IPS-18c (cell line): ENCODE data around the gene ZNF521.

Experiments
- H3K4me3 ChIP-seq: 2 replicates; pipeline ENCODE4 v1.7.0; 2013; ENCODE audit warnings: low read depth, mild to moderate bottlenecking, low read length, moderate library complexity; ENCODE audit not compliant: insufficient read depth
- H3K9me3 ChIP-seq: one replicate; pipeline ENCODE4 v1.6.1; 2013; ENCODE audit warnings: mild to moderate bottlenecking, low read length, moderate library complexity; ENCODE audit not compliant: control insufficient read depth, insufficient read depth

The ZNF521 gene

DNA sequence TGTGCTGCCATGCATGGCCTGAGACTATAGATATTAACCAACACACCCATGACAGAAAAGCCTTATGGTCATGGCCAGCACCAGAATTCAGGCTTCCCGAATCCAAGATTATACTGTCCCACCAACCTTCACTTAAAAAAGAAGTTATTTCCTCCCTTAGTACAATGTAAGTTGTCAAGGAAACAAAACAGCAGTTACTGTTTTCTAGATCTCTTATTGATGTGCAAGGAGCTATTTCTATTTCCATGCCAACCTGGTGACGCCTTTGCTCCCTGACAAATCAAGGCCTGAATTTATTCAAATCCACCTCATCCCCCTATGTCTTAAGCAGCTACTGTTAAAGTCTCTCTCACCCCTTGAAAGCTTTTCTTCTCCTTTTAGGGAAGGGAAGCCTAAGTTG is 249.3 kb downstream of the ZNF521 start:
- H3K9me3 ChIP-seq = no peaks in the 10 kb centered on the region
- no peak overlapping the region for H3K4me3 ChIP-seq

DNA sequence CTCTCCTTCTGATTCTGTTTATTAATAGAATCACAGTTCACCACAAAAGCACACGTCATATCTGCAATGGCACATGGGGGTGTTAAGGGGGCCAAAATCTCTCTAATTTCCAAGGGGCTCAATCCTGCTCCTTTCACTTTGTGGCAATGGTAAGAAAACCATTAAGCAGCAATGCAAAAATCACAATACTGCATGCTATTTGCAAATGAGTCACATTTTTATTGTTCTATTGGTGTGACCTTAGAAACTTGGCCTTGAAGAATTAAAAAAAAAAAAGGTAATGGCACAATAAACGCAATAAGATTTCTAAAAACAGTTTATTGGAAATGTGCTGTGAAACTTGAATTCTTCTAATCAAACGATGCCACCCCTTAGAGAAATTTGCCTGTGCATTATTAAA is 251.5 kb downstream of the ZNF521 start:
- Histone ChIP-seq H3K4me3 (no peak overlapping the region), H3K9me3 (no peaks in the 10 kb centered on the region)

DNA sequence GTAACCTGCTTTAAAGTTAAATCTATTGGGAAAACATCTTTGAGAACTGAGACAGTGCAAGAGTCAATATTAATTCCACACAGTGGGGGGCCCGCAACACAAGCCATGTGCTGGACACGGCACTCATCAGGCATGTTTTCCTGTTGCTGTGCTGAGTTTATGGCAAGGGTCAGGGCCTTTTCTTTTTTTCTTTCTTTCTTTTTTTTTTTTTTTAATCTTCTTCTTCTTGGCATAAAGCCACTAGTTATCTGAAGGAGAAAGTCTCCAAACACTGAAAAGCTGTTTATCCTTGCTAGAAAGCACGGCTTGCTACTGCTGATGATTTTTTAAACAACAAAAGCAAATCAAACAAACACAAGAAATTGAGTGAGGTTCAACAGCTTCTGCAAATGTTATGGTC is 252.1 kb downstream of the ZNF521 start:
- no peak overlapping the region for H3K4me3 ChIP-seq
- no peaks in the 10 kb centered on the region for H3K9me3 ChIP-seq

DNA sequence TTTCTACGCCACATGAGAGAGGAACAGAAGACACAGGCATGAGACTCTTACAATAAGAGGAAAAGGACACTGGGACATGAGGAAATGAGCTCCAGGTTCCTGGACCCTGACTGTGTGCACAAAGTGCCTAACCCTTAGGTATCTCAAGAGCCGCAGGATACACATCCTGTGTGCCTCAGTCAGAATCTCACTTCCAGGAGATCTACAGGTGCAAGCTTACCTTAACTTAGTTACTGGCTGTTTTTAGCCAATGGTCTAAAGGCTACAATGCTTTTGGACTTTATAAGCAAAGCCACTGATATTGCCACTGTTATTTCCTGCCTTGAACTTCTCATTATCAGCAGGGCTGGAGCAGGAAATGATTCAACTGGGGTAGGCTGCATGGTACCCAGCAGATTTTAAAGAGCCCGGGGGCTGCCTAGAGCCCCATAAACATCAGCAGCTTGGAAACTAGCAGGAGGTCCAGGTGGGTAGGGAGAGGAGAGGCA is 254.4 kb downstream of the ZNF521 start:
- no peak overlapping the region for H3K4me3 ChIP-seq
- no peaks in the 10 kb centered on the region for H3K9me3 ChIP-seq

DNA sequence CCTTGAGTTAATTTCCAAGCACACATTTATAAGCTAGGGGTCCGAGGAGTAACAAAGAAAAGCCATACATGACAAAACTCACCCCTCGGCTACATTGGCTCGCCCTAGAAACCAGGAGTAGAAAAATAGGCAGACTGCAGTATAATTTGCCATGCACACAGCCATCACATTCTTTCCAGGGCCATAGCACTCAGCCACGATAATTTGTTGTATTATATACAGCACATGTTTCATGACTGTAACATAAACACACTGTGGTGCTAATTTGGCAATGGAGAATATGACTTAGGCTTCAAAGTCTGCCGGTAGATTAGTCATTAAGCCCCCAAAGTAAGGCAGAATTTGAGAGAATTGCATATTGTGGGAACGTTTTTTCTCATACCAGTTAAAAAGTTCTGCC is 254.9 kb downstream of the ZNF521 start:
- Histone ChIP-seq H3K9me3 (no peaks in the 10 kb centered on the region), H3K4me3 (no peak overlapping the region)

DNA sequence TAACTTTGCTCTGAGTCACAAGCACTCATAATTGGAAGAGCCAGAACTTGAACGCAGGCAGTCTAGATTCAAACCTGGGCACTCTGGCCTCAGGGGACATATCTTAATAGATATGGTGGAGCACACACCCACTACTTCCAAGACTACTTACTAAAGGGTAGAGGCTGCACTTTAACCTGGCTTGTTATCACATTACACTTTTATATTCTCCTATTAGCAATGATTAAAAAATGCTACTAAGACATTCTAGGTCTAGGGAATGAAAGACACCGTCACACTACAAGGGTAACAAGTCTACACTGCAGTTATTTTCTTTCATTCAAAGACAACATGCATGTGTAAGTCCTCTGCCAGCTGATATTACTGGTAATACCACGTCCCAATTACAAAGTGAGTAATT is 258.8 kb downstream of the ZNF521 start:
- H3K9me3 ChIP-seq = no peaks in the 10 kb centered on the region
- no peak overlapping the region for H3K4me3 ChIP-seq

DNA sequence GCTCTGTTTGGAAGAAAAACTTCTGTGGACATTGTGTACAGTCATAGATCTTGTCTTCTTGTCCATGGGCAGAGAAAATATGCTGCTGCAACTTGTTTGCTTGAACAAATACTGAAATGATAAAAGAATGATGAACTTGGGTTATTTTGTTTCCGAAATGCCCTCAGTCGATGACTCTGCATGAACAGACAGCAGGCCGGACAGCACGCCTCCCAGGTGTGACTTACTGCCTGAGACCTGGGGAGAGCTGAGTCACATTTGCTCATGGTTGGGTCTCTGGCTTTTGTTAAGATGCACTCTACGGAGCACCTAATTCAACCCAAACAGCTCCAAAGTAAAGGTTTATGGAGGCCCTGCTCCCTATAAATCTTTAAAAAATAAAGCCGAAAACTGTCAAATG is 262.5 kb downstream of the ZNF521 start:
- H3K9me3 ChIP-seq = no peaks in the 10 kb centered on the region
- no peak overlapping the region for H3K4me3 ChIP-seq

DNA sequence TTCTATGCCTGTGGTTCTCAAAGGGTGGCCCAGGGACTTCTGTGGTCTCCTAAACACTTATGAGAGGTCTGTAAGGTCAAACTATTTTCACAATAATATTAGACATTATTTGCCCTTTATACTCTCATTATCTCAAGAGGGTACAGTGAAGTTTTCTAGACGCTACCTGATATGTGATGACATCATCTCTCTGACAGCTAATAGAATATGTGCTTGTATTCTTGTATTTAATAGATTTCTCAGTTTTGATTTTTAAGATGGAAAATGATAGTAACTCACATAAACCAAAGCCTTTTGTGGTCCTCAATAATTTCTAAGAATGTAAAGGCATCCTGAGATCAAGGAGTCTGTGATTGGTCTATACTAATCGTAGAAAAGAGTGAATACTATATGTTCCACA is 265.1 kb downstream of the ZNF521 start:
- no peak overlapping the region for H3K4me3 ChIP-seq
- no peaks in the 10 kb centered on the region for H3K9me3 ChIP-seq

DNA sequence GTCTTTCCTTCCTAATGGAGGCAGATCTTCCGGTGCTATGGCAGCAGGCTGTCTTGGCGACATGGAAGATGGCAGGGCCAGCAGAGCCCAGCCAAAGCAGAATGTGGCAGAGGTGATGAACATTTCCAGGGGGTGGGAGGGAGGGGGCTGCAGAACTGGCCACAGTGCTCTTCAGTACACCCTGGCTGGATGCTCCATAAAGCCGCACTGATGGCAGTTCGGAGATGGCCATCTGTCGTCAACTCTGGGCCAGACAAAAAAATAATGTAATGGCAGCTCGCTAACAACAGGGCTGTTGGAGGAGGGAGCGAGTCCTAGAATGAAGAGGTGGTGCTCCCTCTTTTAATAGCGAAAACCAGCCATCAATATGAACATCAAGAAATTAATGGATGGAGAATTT is 271.0 kb downstream of the ZNF521 start:
- no peaks in the 10 kb centered on the region for H3K9me3 ChIP-seq
- no peak overlapping the region for H3K4me3 ChIP-seq

DNA sequence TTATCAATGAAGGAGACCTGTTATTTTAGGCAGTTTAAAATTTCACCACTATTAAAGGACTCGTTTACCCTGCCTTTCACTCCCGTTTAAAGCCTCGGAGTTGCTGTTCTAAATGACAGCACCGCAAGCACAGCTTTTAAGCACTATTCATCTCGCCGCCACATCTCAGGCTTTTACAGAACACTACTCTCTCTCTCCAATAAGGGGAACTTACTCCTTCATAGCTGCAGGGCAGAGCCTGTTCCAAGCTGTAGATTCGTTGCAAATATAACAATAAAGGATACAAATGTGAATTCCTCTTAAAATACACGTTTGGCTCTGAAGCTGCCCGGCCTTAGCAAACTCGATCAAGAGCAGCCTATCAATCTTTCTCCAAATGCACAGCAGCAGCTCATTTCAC is 271.8 kb downstream of the ZNF521 start:
- no peak overlapping the region for H3K4me3 ChIP-seq
- no peaks in the 10 kb centered on the region for H3K9me3 ChIP-seq

DNA sequence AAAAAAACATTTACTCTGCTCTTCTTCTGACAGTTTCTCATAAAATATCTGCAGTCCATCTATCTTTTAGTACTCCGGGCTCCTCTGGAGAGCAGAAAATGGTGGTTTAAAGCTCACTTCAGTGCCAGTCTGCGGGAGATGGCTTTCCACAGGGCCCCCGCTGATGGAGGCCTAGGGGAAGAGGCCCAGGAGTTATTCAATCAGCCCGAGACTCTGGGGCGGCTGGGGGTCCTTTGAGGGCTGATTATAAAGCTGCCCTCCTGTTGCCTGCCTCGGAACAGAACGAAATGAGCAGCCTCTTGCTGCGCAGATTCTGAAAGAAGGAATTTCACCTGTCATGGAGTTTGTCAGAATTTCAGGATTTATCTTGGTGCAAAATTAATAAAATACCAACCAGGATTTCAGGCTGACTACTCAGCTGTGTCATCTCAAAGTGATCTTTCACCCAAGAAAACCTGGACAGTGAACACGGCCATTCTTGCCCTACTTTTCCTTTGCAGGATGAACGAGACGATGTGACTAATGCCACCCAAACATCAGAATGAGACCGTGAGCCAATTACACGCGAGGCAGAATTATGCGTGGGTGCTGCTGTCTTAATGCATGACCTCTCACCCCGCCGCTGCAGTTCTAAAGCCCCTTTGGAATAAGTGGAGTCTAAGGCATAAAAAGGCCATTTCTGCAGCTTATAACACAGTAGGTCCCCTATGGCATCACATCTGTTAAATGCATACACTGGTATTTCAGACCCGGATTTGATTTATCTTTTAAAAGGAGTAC is 273.8 kb downstream of the ZNF521 start:
- H3K4me3 ChIP-seq = no peak overlapping the region

DNA sequence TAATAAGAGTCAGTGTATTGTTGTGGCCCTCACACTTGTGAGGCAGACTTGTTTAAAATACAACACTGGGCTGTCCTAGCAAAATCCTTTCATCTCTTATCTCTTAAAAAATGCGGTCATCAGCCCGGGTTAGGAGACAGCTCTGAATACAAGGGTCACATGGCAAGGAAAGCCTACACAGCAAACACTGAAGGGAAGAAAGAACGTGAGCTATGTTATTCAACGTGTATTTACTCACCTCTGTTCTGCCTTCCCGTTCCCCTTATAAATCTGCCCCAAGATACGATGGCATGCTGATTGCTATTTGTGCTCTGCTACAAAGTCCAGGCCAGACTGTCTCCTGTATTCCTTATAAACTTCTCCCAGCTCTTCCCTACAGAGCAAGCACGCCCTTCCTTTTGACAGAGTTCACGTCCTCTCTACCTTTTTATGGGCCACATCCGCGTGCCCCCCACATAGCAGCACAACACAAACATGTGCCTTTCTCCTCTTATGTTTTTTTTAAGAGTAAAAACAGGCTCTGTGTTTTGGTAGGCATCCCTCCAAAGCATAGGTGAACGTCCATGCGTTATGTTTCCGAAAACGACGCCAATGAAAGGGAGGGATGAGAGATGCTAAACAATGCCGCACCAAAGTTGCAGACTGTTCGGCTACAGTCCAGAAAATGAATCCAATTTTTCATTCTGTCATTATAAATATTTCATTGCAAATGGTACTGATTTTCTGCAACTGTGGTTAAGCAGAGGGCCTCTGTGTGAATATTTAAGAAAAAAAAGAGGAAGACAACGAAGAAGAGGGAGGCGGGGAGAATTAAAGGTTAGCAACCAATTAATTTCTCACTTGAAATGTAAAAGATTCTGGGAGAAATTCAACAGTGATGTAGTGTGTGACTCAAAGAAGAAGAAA is 274.7 kb downstream of the ZNF521 start:
- Histone ChIP-seq H3K4me3 (no peak overlapping the region), H3K9me3 (no peaks in the 10 kb centered on the region)

More for the DNA sequence above, 273.8 kb downstream of the ZNF521 start:
- no peaks in the 10 kb centered on the region for H3K9me3 ChIP-seq

DNA sequence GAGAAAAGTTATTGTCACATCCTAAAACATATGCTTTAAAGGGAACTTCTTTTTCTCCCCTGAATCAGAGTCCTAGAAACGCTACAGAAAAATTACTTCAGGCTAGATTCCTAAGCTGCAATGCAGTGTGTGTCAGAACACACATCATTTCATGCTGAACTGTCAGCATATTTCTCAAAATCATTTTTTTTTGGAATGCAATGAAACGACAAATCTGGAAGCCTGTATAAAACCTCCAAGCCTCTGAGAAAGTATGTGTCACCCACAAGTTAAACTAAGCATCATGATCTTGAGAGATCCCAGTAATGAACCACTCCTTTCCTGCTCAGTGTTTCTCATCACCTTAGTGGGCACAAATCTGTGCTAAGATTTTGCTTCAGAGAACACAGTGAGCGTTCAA is 276.2 kb downstream of the ZNF521 start:
- Histone ChIP-seq H3K9me3 (no peaks in the 10 kb centered on the region), H3K4me3 (no peak overlapping the region)

DNA sequence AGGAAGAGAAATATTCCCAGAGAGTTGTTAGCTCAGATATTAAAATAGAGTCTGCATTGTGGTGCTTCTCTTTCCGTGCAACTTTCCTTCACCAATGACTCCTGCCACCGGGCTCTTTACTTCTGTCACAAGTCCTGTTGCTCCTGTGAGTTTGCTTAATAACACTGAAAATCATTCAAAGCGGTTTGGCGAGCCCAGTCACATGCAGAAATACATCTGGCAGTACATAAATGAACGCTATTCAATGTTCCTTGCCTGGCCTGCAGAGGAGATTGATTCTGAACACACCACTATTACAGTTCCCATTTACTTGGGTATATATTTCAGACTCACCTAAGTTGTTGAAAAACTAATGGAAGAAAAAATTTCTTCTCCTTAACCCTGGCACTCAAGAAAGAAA is 276.6 kb downstream of the ZNF521 start:
- H3K4me3 ChIP-seq = no peak overlapping the region
- H3K9me3 ChIP-seq = no peaks in the 10 kb centered on the region

DNA sequence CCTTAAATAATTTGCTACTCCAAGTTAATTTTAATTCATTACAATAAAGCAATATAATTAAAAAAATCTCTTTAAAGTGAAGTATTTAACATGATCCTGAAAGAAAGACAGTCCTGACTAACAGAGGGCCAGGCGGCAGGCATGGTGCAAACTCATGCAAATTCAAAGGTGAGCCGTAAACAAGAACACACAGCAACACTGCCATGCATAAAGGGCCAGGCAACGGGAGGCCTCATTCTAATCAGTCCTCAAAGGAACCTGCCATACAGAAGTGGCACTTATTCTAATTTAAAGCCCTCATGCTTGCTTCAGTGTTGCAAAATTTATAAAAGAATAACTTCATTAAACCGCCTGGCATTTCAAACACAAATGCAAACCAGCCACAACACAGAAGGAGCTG is 277.0 kb downstream of the ZNF521 start:
- no peak overlapping the region for H3K4me3 ChIP-seq
- no peaks in the 10 kb centered on the region for H3K9me3 ChIP-seq

DNA sequence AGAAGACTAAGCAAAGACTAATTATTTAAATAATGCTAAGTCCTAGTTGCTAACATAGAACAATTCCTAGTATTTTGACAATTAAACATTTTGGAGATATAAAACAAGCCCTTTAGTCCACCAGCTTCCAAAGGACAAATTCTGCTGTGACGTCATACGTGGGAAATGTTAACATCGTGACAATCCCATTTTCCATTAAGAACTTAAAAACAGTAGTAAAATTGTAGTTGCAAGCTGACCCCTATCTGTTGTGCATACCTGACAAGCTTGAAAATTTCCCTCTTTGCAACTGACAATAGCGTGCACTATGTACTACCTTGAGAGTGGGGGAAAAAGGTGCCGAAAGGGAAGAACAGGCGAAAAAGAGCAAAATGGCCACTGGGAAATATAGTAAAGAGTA is 279.8 kb downstream of the ZNF521 start:
- Histone ChIP-seq H3K9me3 (no peaks in the 10 kb centered on the region), H3K4me3 (no peak overlapping the region)

DNA sequence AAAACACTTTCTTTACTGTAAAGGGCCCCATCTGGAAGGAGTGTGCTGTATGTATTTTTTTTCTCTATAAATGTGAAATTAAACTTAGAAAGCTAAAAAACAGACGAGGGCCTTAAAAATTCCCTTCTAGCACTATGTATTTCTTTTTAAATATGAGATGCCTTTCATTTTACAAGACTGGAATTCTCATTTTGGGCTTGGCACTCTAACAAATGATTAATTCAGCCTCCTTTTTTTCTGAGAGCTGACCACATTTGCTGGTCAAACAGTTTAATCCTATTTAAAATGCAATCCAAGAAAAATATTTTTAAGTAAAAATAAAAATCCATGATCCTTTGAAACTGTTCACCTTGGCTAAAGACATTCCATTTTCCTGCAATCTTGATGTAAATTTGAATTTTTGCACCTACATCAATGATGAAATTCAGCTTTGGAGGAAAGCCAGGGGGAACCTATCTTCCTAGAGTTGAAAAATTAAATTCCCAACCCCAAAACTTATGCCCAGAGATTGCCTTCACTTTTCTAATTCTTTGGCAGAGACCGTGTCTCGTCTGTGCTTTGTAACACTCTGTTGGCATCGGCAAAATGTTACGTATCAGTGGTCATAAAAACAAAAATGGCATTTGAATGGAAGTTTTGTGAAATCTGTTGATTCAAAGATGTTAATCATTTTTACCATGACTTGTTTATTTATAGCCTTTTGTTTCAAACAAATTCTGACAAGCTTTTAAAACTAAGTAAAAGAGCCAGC is 284.5 kb downstream of the ZNF521 start:
- H3K9me3 ChIP-seq = no peaks in the 10 kb centered on the region
- H3K4me3 ChIP-seq = no peak overlapping the region
